ENCODE measurements around the gene DYNC1H1. TPM values are rescaled to one million over a fixed set of nuclear protein-coding genes. Genes with fewer than 3 reads are reported as not detected.
A peak's percentile ranks its signal among the peaks of the same experiment; 100 is the strongest.

The DYNC1H1 gene
- total RNA-seq, 1 experiment from 2014 or later = 438 TPM

DNA sequence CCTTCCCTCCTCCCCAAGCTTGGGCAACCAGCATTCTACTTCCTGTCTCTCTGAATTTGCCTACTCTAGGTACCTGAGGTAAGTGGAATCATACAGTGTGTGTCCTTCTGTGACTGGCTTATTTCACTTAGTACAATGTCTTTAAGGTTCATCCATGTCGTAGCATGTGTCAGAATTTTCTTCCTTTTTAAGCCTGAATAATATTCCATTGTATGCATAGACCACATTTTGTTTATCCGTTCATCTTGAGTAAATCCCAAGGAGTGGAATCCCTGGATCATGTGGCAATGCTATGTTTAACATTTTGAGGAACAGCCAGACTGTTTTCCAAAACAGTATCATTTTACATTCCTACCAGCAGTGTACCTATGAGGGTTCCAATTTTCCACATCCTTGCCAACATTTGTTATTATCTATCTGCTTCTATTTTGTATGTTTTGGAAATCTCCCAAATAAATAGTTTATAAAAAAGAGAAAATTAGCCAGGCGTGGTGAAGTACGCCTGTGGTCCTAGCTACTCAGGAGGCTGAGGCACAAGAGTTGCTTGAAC lies 110.1 kb downstream of the DYNC1H1 start:
- TF ChIP-seq TEAD4 (CRISPR knock-in tag; IDR thresholded peaks at IDR 0.05) (no peak), ETV6 (CRISPR knock-in tag; IDR thresholded peaks at IDR 0.05) (no peak), JUN (CRISPR knock-in tag; IDR thresholded peaks at IDR 0.05) (no peak), SMAD4 (CRISPR knock-in tag; IDR thresholded peaks at IDR 0.05) (no peak), ELF4 (CRISPR knock-in tag; IDR thresholded peaks at IDR 0.05; ENCODE audit: low read depth) (no peak), MYBL2 (CRISPR knock-in tag; IDR thresholded peaks at IDR 0.05) (no peak), SOX15 (CRISPR knock-in tag; IDR thresholded peaks at IDR 0.05) (no peak), FOXK1 (CRISPR knock-in tag; IDR thresholded peaks at IDR 0.05) (no peak), ZNF317 (CRISPR knock-in tag; IDR thresholded peaks at IDR 0.05; ENCODE audit: borderline replicate concordance, low read depth) (no peak), TP53 (CRISPR knock-in tag; IDR thresholded peaks at IDR 0.05) (no peak), ZNF396 (CRISPR knock-in tag; IDR thresholded peaks at IDR 0.05; ENCODE audit: borderline replicate concordance) (no peak), NR3C1 (CRISPR knock-in tag; conservative IDR thresholded peaks at IDR 0.05; ENCODE audit: low read depth) (no peak)
- TF ChIP-seq, protein P1, sequence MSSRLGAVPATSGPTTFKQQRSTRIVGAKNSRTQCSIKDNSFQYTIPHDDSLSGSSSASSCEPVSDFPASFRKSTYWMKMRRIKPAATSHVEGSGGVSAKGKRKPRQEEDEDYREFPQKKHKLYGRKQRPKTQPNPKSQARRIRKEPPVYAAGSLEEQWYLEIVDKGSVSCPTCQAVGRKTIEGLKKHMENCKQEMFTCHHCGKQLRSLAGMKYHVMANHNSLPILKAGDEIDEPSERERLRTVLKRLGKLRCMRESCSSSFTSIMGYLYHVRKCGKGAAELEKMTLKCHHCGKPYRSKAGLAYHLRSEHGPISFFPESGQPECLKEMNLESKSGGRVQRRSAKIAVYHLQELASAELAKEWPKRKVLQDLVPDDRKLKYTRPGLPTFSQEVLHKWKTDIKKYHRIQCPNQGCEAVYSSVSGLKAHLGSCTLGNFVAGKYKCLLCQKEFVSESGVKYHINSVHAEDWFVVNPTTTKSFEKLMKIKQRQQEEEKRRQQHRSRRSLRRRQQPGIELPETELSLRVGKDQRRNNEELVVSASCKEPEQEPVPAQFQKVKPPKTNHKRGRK (CRISPR knock-in tag; IDR thresholded peaks at IDR 0.05; ENCODE audit: borderline replicate concordance) = no peak
- TF ChIP-seq, protein P2, sequence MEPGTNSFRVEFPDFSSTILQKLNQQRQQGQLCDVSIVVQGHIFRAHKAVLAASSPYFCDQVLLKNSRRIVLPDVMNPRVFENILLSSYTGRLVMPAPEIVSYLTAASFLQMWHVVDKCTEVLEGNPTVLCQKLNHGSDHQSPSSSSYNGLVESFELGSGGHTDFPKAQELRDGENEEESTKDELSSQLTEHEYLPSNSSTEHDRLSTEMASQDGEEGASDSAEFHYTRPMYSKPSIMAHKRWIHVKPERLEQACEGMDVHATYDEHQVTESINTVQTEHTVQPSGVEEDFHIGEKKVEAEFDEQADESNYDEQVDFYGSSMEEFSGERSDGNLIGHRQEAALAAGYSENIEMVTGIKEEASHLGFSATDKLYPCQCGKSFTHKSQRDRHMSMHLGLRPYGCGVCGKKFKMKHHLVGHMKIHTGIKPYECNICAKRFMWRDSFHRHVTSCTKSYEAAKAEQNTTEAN (CRISPR knock-in tag; IDR thresholded peaks at IDR 0.05) = no peak
- TF ChIP-seq, protein P3, sequence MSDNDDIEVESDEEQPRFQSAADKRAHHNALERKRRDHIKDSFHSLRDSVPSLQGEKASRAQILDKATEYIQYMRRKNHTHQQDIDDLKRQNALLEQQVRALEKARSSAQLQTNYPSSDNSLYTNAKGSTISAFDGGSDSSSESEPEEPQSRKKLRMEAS (CRISPR knock-in tag; IDR thresholded peaks at IDR 0.05) = no peak
- TF ChIP-seq, protein P4, sequence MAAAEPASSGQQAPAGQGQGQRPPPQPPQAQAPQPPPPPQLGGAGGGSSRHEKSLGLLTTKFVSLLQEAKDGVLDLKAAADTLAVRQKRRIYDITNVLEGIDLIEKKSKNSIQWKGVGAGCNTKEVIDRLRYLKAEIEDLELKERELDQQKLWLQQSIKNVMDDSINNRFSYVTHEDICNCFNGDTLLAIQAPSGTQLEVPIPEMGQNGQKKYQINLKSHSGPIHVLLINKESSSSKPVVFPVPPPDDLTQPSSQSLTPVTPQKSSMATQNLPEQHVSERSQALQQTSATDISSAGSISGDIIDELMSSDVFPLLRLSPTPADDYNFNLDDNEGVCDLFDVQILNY (CRISPR knock-in tag; IDR thresholded peaks at IDR 0.05) = no peak
- TF ChIP-seq, protein P5, sequence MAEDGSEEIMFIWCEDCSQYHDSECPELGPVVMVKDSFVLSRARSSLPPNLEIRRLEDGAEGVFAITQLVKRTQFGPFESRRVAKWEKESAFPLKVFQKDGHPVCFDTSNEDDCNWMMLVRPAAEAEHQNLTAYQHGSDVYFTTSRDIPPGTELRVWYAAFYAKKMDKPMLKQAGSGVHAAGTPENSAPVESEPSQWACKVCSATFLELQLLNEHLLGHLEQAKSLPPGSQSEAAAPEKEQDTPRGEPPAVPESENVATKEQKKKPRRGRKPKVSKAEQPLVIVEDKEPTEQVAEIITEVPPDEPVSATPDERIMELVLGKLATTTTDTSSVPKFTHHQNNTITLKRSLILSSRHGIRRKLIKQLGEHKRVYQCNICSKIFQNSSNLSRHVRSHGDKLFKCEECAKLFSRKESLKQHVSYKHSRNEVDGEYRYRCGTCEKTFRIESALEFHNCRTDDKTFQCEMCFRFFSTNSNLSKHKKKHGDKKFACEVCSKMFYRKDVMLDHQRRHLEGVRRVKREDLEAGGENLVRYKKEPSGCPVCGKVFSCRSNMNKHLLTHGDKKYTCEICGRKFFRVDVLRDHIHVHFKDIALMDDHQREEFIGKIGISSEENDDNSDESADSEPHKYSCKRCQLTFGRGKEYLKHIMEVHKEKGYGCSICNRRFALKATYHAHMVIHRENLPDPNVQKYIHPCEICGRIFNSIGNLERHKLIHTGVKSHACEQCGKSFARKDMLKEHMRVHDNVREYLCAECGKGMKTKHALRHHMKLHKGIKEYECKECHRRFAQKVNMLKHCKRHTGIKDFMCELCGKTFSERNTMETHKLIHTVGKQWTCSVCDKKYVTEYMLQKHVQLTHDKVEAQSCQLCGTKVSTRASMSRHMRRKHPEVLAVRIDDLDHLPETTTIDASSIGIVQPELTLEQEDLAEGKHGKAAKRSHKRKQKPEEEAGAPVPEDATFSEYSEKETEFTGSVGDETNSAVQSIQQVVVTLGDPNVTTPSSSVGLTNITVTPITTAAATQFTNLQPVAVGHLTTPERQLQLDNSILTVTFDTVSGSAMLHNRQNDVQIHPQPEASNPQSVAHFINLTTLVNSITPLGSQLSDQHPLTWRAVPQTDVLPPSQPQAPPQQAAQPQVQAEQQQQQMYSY (CRISPR knock-in tag; IDR thresholded peaks at IDR 0.05) = no peak
- no peaks in the 10 kb centered on the region for H3K27me3 Mint-ChIP-seq (ENCODE audit: low read depth)
- no peak for ATAC-seq
- peaks cover 10% of the 10 kb centered on the region for H3K9me3 Mint-ChIP-seq
- peaks cover 21% of the 10 kb centered on the region for H3K36me3 Mint-ChIP-seq
- ChIA-PET POLR2A (no interaction called here), CTCF (interaction anchor here (0.6 to 1.1 kb wide), 4 partner anchors 12 to 62 kb away, joined by 3 read pairs; no protein-coding TSS in a partner anchor)
- no peak for DNase-seq (ENCODE audit: low spot score)
- H3K4me1 Mint-ChIP-seq = no peaks in the 10 kb centered on the region
- H3K27ac Mint-ChIP-seq = peak overlapping the region; percentile 94
- H3K4me3 Mint-ChIP-seq = no peak overlapping the region

DNA sequence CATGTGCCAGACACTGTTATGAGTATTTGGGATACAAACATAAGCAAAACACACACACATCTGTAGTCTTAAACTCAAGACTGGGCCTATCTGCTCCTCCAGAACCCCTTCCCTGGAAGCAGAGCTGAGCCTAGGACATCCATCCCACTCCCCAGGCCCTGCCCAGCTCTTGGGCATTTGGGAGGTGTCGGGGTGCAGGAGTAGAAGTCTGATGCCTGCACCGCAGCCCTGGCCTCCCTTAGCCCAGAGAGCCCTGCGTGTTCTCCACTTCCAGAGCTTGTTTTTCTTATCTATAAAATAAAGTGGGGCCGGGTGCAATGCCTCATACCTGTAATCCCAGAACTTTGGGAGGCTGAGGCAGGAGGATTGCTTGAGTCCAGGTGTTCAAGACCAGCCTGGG lies 110.8 kb downstream of the DYNC1H1 start:
- no peak for ATAC-seq
- Mint-ChIP-seq H3K9me3 (peaks cover 10% of the 10 kb centered on the region), H3K36me3 (peaks cover 28% of the 10 kb centered on the region), H3K27ac (no peak overlapping the region), H3K27me3 (ENCODE audit: low read depth) (no peaks in the 10 kb centered on the region), H3K4me3 (no peak overlapping the region), H3K4me1 (no peaks in the 10 kb centered on the region)
- DNase-seq (ENCODE audit: low spot score) = no peak
- ChIA-PET CTCF (interaction anchor here (1.0 to 1.1 kb wide), 2 partner anchors 12 to 29 kb away, joined by 3 read pairs; no protein-coding TSS in a partner anchor), POLR2A (no interaction called here)
- no peak for TF ChIP-seq IRF2 (CRISPR knock-in tag; IDR thresholded peaks at IDR 0.05; ENCODE audit: borderline replicate concordance, low read depth)
- no peak for TF ChIP-seq GTF2I (CRISPR knock-in tag; conservative IDR thresholded peaks at IDR 0.05)
- TF ChIP-seq, protein P5 (CRISPR knock-in tag; IDR thresholded peaks at IDR 0.05) = no peak
- TF ChIP-seq FOXP1 (CRISPR knock-in tag; IDR thresholded peaks at IDR 0.05; ENCODE audit: borderline replicate concordance) = no peak
- TF ChIP-seq HMGA2 (CRISPR knock-in tag; IDR thresholded peaks at IDR 0.05) = no peak
- TF ChIP-seq CBFB (CRISPR knock-in tag; IDR thresholded peaks at IDR 0.05; ENCODE audit: low read depth) = no peak
- no peak for TF ChIP-seq RELA (CRISPR knock-in tag; IDR thresholded peaks at IDR 0.05; ENCODE audit: borderline replicate concordance)
